ENCODE measurements around the gene SMIM23.

The SMIM23 gene

DNA sequence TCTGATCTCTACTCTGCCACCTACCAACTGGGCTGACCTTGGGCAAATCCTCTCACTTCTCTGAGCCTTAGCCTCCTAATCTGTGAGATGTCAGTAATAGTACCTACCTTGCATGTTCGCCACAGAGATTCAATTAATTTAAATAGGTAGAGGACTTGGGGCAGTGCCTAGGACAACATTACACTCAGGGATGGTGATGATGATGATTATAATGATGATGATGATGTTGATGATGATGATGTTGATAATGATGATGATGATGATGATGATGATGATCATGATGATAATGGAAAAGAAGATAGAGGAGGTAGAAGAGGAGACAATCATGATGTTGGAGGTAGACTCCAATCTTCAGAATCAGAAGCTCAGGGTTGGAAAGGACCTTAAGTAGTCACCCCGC, 40.7 kb upstream of the SMIM23 start:
- no peak overlapping the region for H3K4me3 ChIP-seq (ENCODE audit: low read length)
- TF ChIP-seq, protein P1, sequence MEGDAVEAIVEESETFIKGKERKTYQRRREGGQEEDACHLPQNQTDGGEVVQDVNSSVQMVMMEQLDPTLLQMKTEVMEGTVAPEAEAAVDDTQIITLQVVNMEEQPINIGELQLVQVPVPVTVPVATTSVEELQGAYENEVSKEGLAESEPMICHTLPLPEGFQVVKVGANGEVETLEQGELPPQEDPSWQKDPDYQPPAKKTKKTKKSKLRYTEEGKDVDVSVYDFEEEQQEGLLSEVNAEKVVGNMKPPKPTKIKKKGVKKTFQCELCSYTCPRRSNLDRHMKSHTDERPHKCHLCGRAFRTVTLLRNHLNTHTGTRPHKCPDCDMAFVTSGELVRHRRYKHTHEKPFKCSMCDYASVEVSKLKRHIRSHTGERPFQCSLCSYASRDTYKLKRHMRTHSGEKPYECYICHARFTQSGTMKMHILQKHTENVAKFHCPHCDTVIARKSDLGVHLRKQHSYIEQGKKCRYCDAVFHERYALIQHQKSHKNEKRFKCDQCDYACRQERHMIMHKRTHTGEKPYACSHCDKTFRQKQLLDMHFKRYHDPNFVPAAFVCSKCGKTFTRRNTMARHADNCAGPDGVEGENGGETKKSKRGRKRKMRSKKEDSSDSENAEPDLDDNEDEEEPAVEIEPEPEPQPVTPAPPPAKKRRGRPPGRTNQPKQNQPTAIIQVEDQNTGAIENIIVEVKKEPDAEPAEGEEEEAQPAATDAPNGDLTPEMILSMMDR (conservative IDR thresholded peaks at IDR 0.05; ENCODE audit: low read depth, low read length): no peak
- DNase-seq (ENCODE audit: low read depth): no peak

DNA sequence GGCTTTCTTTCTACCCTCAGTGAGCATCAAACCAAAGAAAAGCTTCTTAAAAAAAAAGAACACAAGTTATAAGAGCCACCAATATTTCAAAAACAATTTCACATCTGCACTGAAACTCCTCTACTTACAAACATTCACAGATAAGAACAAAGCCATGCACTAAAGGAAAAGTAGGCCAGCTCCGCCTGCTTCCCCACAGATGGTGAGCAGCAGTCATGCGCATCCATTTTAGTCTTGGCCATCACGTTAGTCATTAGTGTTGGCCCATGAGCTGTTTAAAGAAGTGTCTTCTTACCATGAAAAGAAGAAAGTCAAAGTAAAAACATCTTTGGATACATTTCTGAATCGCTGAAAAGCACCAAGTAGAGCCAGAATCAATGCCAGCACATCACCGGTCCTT, 40.0 kb upstream of the SMIM23 start:
- TF ChIP-seq, protein P1 (conservative IDR thresholded peaks at IDR 0.05; ENCODE audit: low read depth, low read length): no peak
- no peak for DNase-seq (ENCODE audit: low read depth)
- H3K4me3 ChIP-seq (ENCODE audit: low read length): no peak overlapping the region

DNA sequence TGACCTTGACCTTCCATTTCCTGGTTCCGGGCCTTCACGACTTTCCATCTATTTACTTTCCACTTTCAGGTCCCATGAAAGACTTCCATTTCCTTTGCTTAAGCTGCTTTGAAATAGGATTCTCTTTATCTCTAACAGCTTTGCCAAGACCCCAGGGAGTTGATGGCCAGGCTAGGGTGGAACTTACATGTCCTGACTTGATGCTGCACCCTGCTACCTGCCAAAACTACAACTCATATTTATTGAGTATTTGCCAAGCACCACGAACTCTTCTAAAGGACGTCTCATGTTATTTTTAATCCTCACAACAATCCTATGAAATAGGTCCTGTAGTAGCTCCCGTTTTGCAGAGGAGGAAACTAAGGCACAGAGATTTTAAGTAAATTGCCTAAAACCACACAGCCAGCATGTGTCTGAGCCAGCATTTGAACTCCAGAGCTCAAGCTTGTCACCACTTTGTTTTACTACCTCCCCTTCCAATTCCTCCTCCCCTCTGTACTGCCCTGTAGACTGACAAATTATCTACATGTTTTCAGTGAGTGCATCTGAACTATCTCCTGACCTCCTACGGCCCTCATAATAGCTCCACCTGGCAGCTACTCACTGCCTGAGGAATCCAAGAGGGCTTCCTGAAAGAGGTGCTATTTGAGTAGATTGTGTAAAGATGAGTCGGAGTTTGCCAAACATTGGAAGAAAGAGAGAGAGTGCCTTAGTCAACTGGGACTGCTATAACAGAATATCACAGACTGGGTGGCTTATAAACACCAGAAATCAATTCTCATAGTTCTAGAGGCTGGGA, 38.4 kb upstream of the SMIM23 start:
- no peak for DNase-seq (ENCODE audit: low read depth)
- TF ChIP-seq, protein P1 (conservative IDR thresholded peaks at IDR 0.05; ENCODE audit: low read depth, low read length): no peak
- no peak overlapping the region for H3K4me3 ChIP-seq (ENCODE audit: low read length)

DNA sequence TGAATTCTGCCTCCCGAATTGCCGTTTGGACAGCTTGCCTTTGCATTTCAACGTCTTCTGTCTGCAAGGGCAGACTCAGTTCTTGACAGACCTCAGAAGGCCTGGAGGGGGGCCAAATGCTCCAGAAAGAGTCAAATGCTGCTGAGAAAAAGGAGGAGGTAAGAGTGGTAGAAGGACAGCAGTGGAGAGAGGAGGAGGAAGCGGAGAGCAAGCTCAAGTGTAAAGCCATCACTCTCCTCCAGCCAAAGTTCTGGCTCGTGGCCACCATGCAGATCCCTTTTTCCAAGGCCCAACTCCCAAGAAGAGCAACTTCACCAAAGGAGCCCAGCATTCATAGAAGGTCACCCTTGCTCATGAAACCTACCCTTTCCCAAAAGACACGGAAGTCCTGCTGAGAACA, 36.9 kb upstream of the SMIM23 start:
- DNase-seq (ENCODE audit: low read depth): no peak
- H3K4me3 ChIP-seq (ENCODE audit: low read length): no peak overlapping the region
- TF ChIP-seq, protein P1 (conservative IDR thresholded peaks at IDR 0.05; ENCODE audit: low read depth, low read length): no peak

DNA sequence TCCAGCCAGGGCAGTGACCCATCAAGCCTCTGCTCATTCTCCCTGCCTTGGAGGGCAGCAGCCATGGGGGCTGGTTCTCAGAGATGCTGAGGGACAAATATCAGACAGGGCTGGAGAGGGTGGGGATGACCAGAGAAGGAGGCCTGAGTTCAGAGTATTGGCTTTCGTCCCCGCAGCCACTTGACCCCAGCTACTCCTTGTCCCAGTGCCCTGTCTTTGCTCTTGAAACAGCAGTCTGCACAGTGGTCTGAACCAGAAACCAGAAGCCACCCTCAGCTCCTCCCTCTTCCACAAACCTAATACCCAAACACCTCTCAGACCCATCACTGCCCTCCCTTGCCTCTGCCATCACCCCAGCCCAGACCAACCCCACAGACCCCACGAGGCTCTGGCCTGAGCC, 36.3 kb upstream of the SMIM23 start:
- TF ChIP-seq, protein P1 (conservative IDR thresholded peaks at IDR 0.05; ENCODE audit: low read depth, low read length): no peak
- no peak for DNase-seq (ENCODE audit: low read depth)
- H3K4me3 ChIP-seq (ENCODE audit: low read length): no peak overlapping the region

DNA sequence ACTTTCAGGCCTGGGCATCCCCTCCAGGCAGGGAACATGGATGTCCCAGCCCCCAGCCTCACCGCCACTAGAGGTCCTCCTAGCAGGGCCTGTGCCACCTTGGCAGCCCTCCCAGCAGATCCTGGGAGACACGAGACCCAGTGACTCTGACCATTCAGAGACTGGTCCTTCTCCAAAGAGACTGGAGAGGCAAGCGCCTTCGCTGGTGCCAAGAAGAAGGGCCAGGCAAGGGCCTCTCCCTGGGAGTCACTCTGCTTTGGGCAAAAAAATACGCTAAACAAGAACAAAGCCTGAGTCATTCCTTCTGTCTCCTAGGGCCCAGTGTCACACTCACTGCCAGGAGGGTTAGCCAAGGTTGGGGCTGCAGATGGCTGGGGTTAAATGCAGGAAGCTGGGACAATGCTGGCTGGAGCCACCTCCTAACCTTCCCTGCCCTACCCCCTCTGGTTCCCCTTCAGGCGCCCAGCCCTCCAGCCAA, 35.3 kb upstream of the SMIM23 start:
- DNase-seq (ENCODE audit: low read depth): no peak
- no peak overlapping the region for H3K4me3 ChIP-seq (ENCODE audit: low read length)
- TF ChIP-seq, protein P1 (conservative IDR thresholded peaks at IDR 0.05; ENCODE audit: low read depth, low read length): peak; percentile 34

DNA sequence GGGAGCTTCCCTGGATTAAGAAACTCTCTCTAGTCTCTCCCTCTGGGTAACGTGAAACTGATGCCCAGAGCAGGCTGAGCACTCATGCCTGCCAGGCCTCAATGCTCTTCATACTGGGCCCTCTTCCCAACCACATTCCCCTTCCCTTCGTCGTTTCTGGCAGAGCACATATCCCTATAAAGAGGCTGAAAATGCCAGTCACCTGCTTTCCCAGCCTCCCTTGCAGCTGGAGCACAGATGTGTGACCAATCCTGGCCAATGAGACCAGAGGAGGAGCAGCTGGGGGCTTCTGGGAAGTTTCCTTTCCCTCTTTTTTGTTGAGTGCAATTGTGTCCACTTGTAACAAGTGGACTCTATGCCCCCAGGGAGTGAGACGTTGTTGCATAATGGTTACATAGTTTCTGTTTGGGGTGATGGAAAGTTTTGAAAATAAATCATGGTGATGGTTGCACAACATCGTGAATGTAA, 30.2 kb upstream of the SMIM23 start:
- TF ChIP-seq, protein P1 (conservative IDR thresholded peaks at IDR 0.05; ENCODE audit: low read depth, low read length): no peak
- no peak overlapping the region for H3K4me3 ChIP-seq (ENCODE audit: low read length)
- no peak for DNase-seq (ENCODE audit: low read depth)

Data from retinal pigment epithelial cell (primary cell).